H1 (cell line): ENCODE data around the gene PBX3. TPM values are rescaled to one million over a fixed set of nuclear protein-coding genes. Genes with fewer than 3 reads are reported as not detected.

Experiments
- CREB1 ChIP-seq: IDR thresholded peaks from 2 replicates; pipeline ENCODE4 v1.6.1; 2012; ENCODE audit warnings: inconsistent platforms
- EP300 ChIP-seq, 2 experiments: IDR thresholded peaks; 1 replicate in 1 of 2; 2 replicates in 1 of 2; pipeline ENCODE4 v1.6.1; 2011 to 2012; ENCODE audit warnings: low read depth in 2 of 2, low read length in 2 of 2, mild to moderate bottlenecking in 2 of 2, borderline replicate concordance in 1 of 2, inconsistent platforms in 1 of 2, moderate library complexity in 1 of 2
- GTF2F1 ChIP-seq: IDR thresholded peaks from 2 replicates; pipeline ENCODE4 v1.6.1; 2012; ENCODE audit warnings: low read depth, low read length, improper control_type of control experiment, borderline replicate concordance
- JUND ChIP-seq: IDR thresholded peaks from 2 replicates; pipeline ENCODE4 v1.6.1; 2011; ENCODE audit warnings: mild to moderate bottlenecking, improper control_type of control experiment, low read length
- RFX5 ChIP-seq: IDR thresholded peaks from 2 replicates; pipeline ENCODE4 v1.6.1; 2011; ENCODE audit warnings: low read depth, low read length, improper control_type of control experiment, borderline replicate concordance
- polyA plus RNA-seq, 7 experiments: library from polyadenylated mRNA; depleted of rRNA in 3 of 7; stranded (reverse) in 5 of 7; unstranded in 2 of 7; fragments of >200 nt in 5 of 7; fragments of 200-250 nt in 2 of 7; gene quantifications; 1 replicate in 5 of 7; 2 replicates in 1 of 7; 4 replicates in 1 of 7; pipeline versions ENCODE4 v1.2.1 to v1.2.3, GENCODE V29; 2011 to 2013; ENCODE audit warnings: missing spikeins in 2 of 7, mixed read lengths in 2 of 7
- total RNA-seq: library from RNA; stranded (reverse); fragmentation: NEBNext Ultra II Directional; extraction: Animal tissue kit (Norgen Biotek cat#: 25700); gene quantifications from 2 replicates; pipeline ENCODE4 v1.2.1, GENCODE V29; 2021

The PBX3 gene
- total and polyA plus RNA-seq, 2 of the 8 experiments (the other 6 are each of a cell fraction or from before 2014, with no cell fraction given), result 22.7 to 44.3 TPM

- TF ChIP-seq EP300 (IDR thresholded peaks at IDR 0.05; ENCODE audit: borderline replicate concordance in 1 of 2, low read depth in 2 of 2, low read length in 2 of 2), result no peak
- TF ChIP-seq RFX5, result no peak
- no peak for TF ChIP-seq JUND
- TF ChIP-seq GTF2F1, result no peak
- TF ChIP-seq CREB1, result no peak
Measured at GRCh38 chr9:125785248-125785751, 38.1 kb downstream of the PBX3 start (continued).
